ENCODE results near the gene STX10.
A peak's percentile ranks its signal among the peaks of the same experiment; 100 is the strongest.

Gene STX10

GRCh38 chr19:13155472-13156359 is 5.5 kb upstream of the STX10 start:
- peaks cover 45% of the 10 kb centered on the region for H3K4me1 ChIP-seq (ENCODE audit: control insufficient read depth, low read length)
- H3K4me3 ChIP-seq (ENCODE audit: low read length), result peak overlapping the region; percentile 87
- no peak for TF ChIP-seq EZH2phosphoT487 (IDR thresholded peaks at IDR 0.05; ENCODE audit: borderline replicate concordance, low read length)
- peaks cover 52% of the 10 kb centered on the region for H3F3A ChIP-seq (ENCODE audit: control insufficient read depth, insufficient read depth)
- H3K27me3 ChIP-seq (ENCODE audit: control insufficient read depth, low read length), result no peaks in the 10 kb centered on the region
- no peaks in the 10 kb centered on the region for H3K9me2 ChIP-seq (replicated peaks; ENCODE audit: control insufficient read depth, low read length)
- peak overlapping the region; percentile 96 for H3K4me2 ChIP-seq (ENCODE audit: low read length)
- peak overlapping the region; percentile 98 for H3K27ac ChIP-seq (ENCODE audit: low read depth, low read length)
- H4K20me1 ChIP-seq (ENCODE audit: control insufficient read depth, insufficient read depth, low read depth, low read length), result peaks cover 8% of the 10 kb centered on the region; the same call in 1 of the 2 replicates
- H3K36me3 ChIP-seq (ENCODE audit: control insufficient read depth, low read length), result peaks cover 34% of the 10 kb centered on the region
- H3K9me3 ChIP-seq (ENCODE audit: control insufficient read depth, insufficient read depth, low read length), result no peaks in the 10 kb centered on the region
- H3K79me2 ChIP-seq (ENCODE audit: control insufficient read depth, low read length), result peaks cover 40% of the 10 kb centered on the region

- Histone ChIP-seq H4K20me1 (ENCODE audit: control insufficient read depth, insufficient read depth, low read depth, low read length) (peaks cover 8% of the 10 kb centered on the region; the same call in 1 of the 2 replicates), H3K4me3 (ENCODE audit: low read length) (peak overlapping the region; percentile 87), H3K4me2 (ENCODE audit: low read length) (peak overlapping the region; percentile 96), H3K36me3 (ENCODE audit: control insufficient read depth, low read length) (peaks cover 38% of the 10 kb centered on the region), H3K79me2 (ENCODE audit: control insufficient read depth, low read length) (peaks cover 44% of the 10 kb centered on the region), H3K27ac (ENCODE audit: low read depth, low read length) (peak overlapping the region; percentile 98), H3K9me2 (replicated peaks; ENCODE audit: control insufficient read depth, low read length) (no peaks in the 10 kb centered on the region), H3F3A (ENCODE audit: control insufficient read depth, insufficient read depth) (peaks cover 48% of the 10 kb centered on the region), H3K4me1 (ENCODE audit: control insufficient read depth, low read length) (peaks cover 45% of the 10 kb centered on the region), H3K9me3 (ENCODE audit: control insufficient read depth, insufficient read depth, low read length) (no peaks in the 10 kb centered on the region), H3K27me3 (ENCODE audit: control insufficient read depth, low read length) (no peaks in the 10 kb centered on the region)
- peak; percentile 63 for TF ChIP-seq CTCF (IDR thresholded peaks at IDR 0.05; ENCODE audit: low read depth, low read length, poor library complexity, severe bottlenecking)
- no peak for TF ChIP-seq EZH2phosphoT487 (IDR thresholded peaks at IDR 0.05; ENCODE audit: borderline replicate concordance, low read length)
Measured at GRCh38 chr19:13154911-13155471, 4.8 kb upstream of the STX10 start.

- H4K20me1 ChIP-seq (ENCODE audit: control insufficient read depth, insufficient read depth, low read depth, low read length), result peaks cover 8% of the 10 kb centered on the region; the same call in 1 of the 2 replicates
- no peaks in the 10 kb centered on the region for H3K9me2 ChIP-seq (replicated peaks; ENCODE audit: control insufficient read depth, low read length)
- H3K36me3 ChIP-seq (ENCODE audit: control insufficient read depth, low read length), result peaks cover 38% of the 10 kb centered on the region
- H3K4me1 ChIP-seq (ENCODE audit: control insufficient read depth, low read length), result peaks cover 47% of the 10 kb centered on the region
- H3K27me3 ChIP-seq (ENCODE audit: control insufficient read depth, low read length), result no peaks in the 10 kb centered on the region
- peak overlapping the region; percentile 87 for H3K4me3 ChIP-seq (ENCODE audit: low read length)
- peaks cover 49% of the 10 kb centered on the region for H3K79me2 ChIP-seq (ENCODE audit: control insufficient read depth, low read length)
- H3K4me2 ChIP-seq (ENCODE audit: low read length), result peak overlapping the region; percentile 96
- H3K9me3 ChIP-seq (ENCODE audit: control insufficient read depth, insufficient read depth, low read length), result no peaks in the 10 kb centered on the region
- TF ChIP-seq EZH2phosphoT487 (IDR thresholded peaks at IDR 0.05; ENCODE audit: borderline replicate concordance, low read length) (no peak), CTCF (IDR thresholded peaks at IDR 0.05; ENCODE audit: low read depth, low read length, poor library complexity, severe bottlenecking) (no peak)
- H3F3A ChIP-seq (ENCODE audit: control insufficient read depth, insufficient read depth), result peaks cover 43% of the 10 kb centered on the region
- H3K27ac ChIP-seq (ENCODE audit: low read depth, low read length), result peak overlapping the region; percentile 98
Measured at GRCh38 chr19:13154241-13154778, 4.1 kb upstream of the STX10 start.

Measured in DOHH2 (cell line).